ENCODE measurements around the gene DDX53. TPM values are rescaled to one million over a fixed set of nuclear protein-coding genes. Genes with fewer than 3 reads are reported as not detected.

DDX53 gene
- total RNA-seq, 1 experiment from 2014 or later = not detected

- H3K27me3 Mint-ChIP-seq (ENCODE audit: low read depth) = no peaks in the 10 kb centered on the region; the same call in 1 of the 2 replicates
- 0 out of 2 replicates have a peak, but pooled peaks cover under 1% of the 10 kb centered on the region for H3K9me3 Mint-ChIP-seq
- no peaks in the 10 kb centered on the region for H3K4me1 Mint-ChIP-seq
- TF ChIP-seq, protein P1, sequence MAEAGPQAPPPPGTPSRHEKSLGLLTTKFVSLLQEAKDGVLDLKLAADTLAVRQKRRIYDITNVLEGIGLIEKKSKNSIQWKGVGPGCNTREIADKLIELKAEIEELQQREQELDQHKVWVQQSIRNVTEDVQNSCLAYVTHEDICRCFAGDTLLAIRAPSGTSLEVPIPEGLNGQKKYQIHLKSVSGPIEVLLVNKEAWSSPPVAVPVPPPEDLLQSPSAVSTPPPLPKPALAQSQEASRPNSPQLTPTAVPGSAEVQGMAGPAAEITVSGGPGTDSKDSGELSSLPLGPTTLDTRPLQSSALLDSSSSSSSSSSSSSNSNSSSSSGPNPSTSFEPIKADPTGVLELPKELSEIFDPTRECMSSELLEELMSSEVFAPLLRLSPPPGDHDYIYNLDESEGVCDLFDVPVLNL (CRISPR knock-in tag; IDR thresholded peaks at IDR 0.05; ENCODE audit: borderline replicate concordance, low read depth) = no peak
- TF ChIP-seq ZNF416 (CRISPR knock-in tag; IDR thresholded peaks at IDR 0.05) (no peak), MYBL2 (CRISPR knock-in tag; IDR thresholded peaks at IDR 0.05) (no peak), AFF4 (CRISPR knock-in tag; IDR thresholded peaks at IDR 0.05; ENCODE audit: borderline replicate concordance) (no peak), ZNF281 (CRISPR knock-in tag; IDR thresholded peaks at IDR 0.05) (no peak), ZNF423 (CRISPR knock-in tag; IDR thresholded peaks at IDR 0.05) (no peak), KAT7 (CRISPR knock-in tag; IDR thresholded peaks at IDR 0.05; ENCODE audit: borderline replicate concordance) (no peak), MAX (CRISPR knock-in tag; IDR thresholded peaks at IDR 0.05) (no peak), IRF2 (CRISPR knock-in tag; IDR thresholded peaks at IDR 0.05; ENCODE audit: borderline replicate concordance, low read depth) (no peak), TCF7 (CRISPR knock-in tag; IDR thresholded peaks at IDR 0.05; ENCODE audit: low read depth) (no peak), ERG (CRISPR knock-in tag; IDR thresholded peaks at IDR 0.05) (no peak), SP1 (CRISPR knock-in tag; conservative IDR thresholded peaks at IDR 0.05) (no peak), AR (CRISPR knock-in tag; IDR thresholded peaks at IDR 0.05) (no peak)
- no peak for ATAC-seq
- ChIA-PET POLR2A (no interaction called here), CTCF (interaction anchor here (0.7 kb wide), 1 partner anchor 44 kb away, joined by 3 read pairs; no protein-coding TSS in a partner anchor)
- H3K4me3 Mint-ChIP-seq = no peak overlapping the region
- H3K36me3 Mint-ChIP-seq = no peaks in the 10 kb centered on the region
- H3K27ac Mint-ChIP-seq = no peak overlapping the region
- DNase-seq (ENCODE audit: low spot score) = no peak
These were observed 12.4 kb downstream of the DDX53 start for GRCh38 chrX:23012162-23012561.

Measured in WTC11 (cell line).